Lower leg skin (tissue), 3 donors: ENCODE results near the gene DLGAP1.

Experiments
- POLR2A ChIP-seq, 2 donors: fragments of 450-650 bp; IDR thresholded peaks; one replicate each; pipeline ENCODE4 v1.6.1; 2016 to 2017; ENCODE audit warnings: antibody characterized with exemption in 2 of 2, mild to moderate bottlenecking in 1 of 2, moderate library complexity in 1 of 2
- TF ChIP-seq, protein P1 (sequence below), 3 donors: fragments of 450-650 bp; IDR thresholded peaks; one replicate each; pipeline ENCODE4 v1.5.1; 2016; ENCODE audit warnings: antibody characterized with exemption in 3 of 3, mild to moderate bottlenecking in 3 of 3, moderate library complexity in 2 of 3

DNA sequence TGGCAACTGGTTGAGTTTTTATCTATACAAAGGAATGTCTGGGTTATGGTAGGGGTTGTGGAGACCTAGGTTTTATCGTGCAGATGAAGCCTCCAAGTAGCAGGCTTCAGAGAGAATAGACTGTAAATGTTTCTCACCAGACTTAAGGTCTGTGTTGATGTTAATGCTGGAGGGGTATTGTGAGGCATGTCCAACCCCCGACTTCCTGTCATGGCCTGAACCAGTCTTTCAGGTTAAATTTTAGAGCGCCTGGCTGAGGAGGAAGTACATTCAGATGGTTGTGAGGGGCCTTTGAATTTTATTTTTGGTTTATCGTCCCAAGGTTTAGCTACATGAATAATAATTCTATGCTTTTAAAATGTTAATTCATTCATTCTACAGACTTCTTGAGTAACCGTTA, 435.1 kb downstream of the DLGAP1 start:
- no peak for TF ChIP-seq POLR2A (IDR thresholded peaks at IDR 0.05)
- TF ChIP-seq, protein P1, sequence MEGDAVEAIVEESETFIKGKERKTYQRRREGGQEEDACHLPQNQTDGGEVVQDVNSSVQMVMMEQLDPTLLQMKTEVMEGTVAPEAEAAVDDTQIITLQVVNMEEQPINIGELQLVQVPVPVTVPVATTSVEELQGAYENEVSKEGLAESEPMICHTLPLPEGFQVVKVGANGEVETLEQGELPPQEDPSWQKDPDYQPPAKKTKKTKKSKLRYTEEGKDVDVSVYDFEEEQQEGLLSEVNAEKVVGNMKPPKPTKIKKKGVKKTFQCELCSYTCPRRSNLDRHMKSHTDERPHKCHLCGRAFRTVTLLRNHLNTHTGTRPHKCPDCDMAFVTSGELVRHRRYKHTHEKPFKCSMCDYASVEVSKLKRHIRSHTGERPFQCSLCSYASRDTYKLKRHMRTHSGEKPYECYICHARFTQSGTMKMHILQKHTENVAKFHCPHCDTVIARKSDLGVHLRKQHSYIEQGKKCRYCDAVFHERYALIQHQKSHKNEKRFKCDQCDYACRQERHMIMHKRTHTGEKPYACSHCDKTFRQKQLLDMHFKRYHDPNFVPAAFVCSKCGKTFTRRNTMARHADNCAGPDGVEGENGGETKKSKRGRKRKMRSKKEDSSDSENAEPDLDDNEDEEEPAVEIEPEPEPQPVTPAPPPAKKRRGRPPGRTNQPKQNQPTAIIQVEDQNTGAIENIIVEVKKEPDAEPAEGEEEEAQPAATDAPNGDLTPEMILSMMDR (IDR thresholded peaks at IDR 0.05): no peak
